ENCODE data around the gene RNF181. TPM values are rescaled to one million over a fixed set of nuclear protein-coding genes. Genes with fewer than 3 reads are reported as not detected.

Gene RNF181
- total RNA-seq, 1 experiment from 2014 or later = 156 TPM

DNA sequence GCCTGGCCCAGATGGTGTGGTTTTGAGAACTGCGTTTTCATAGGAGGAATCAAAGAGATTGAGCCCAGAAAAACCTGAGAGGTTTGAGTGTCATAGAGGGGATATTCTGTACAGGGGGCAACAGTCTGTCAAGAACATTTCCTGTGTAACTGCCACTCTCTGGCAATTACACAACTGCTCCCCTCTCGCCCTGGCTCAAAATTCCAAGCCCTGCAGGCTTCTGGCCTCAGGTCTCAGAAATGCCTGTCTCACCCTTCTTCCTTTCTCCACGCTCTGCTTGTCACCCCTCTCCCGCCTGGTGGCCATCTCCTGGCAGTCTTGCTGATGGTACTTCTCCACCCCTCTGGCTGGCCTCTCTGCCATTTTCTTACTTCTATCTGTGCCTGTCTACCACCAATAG lies 7.3 kb upstream of the RNF181 start:
- BruUV-seq (replicated peaks) = no TSS peak
- Histone ChIP-seq H3K4me3 (ENCODE audit: low read depth in 2 of 2, low read length in 2 of 2) (no peak overlapping the region), H3K27ac (ENCODE audit: low read length) (no peak overlapping the region), H3K4me1 (ENCODE audit: control insufficient read depth, insufficient read depth, low read length) (peaks cover 22% of the 10 kb centered on the region), H3K36me3 (ENCODE audit: control insufficient read depth, insufficient read depth, low read length) (no peaks in the 10 kb centered on the region), H3K9me3 (ENCODE audit: control insufficient read depth, insufficient read depth, low read depth, low read length) (no peaks in the 10 kb centered on the region), H3K27me3 (ENCODE audit: control insufficient read depth, insufficient read depth, low read length) (no peaks in the 10 kb centered on the region)
- TF ChIP-seq TCF7L2 (IDR thresholded peaks at IDR 0.05; ENCODE audit: low read depth, low read length) = no peak
- TF ChIP-seq, protein P1, sequence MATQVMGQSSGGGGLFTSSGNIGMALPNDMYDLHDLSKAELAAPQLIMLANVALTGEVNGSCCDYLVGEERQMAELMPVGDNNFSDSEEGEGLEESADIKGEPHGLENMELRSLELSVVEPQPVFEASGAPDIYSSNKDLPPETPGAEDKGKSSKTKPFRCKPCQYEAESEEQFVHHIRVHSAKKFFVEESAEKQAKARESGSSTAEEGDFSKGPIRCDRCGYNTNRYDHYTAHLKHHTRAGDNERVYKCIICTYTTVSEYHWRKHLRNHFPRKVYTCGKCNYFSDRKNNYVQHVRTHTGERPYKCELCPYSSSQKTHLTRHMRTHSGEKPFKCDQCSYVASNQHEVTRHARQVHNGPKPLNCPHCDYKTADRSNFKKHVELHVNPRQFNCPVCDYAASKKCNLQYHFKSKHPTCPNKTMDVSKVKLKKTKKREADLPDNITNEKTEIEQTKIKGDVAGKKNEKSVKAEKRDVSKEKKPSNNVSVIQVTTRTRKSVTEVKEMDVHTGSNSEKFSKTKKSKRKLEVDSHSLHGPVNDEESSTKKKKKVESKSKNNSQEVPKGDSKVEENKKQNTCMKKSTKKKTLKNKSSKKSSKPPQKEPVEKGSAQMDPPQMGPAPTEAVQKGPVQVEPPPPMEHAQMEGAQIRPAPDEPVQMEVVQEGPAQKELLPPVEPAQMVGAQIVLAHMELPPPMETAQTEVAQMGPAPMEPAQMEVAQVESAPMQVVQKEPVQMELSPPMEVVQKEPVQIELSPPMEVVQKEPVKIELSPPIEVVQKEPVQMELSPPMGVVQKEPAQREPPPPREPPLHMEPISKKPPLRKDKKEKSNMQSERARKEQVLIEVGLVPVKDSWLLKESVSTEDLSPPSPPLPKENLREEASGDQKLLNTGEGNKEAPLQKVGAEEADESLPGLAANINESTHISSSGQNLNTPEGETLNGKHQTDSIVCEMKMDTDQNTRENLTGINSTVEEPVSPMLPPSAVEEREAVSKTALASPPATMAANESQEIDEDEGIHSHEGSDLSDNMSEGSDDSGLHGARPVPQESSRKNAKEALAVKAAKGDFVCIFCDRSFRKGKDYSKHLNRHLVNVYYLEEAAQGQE (IDR thresholded peaks at IDR 0.05; ENCODE audit: insufficient read depth in 1 of 2, low read depth in 2 of 2, low read length in 1 of 2) = no peak
- no peak for TF ChIP-seq POLR2AphosphoS5 (IDR thresholded peaks at IDR 0.05; ENCODE audit: low read depth, low read length)
- TF ChIP-seq, protein P2, sequence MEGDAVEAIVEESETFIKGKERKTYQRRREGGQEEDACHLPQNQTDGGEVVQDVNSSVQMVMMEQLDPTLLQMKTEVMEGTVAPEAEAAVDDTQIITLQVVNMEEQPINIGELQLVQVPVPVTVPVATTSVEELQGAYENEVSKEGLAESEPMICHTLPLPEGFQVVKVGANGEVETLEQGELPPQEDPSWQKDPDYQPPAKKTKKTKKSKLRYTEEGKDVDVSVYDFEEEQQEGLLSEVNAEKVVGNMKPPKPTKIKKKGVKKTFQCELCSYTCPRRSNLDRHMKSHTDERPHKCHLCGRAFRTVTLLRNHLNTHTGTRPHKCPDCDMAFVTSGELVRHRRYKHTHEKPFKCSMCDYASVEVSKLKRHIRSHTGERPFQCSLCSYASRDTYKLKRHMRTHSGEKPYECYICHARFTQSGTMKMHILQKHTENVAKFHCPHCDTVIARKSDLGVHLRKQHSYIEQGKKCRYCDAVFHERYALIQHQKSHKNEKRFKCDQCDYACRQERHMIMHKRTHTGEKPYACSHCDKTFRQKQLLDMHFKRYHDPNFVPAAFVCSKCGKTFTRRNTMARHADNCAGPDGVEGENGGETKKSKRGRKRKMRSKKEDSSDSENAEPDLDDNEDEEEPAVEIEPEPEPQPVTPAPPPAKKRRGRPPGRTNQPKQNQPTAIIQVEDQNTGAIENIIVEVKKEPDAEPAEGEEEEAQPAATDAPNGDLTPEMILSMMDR (IDR thresholded peaks at IDR 0.05) = no peak
- TF ChIP-seq SIN3A (IDR thresholded peaks at IDR 0.05; ENCODE audit: borderline replicate concordance, insufficient read depth, low read depth, low read length) = no peak
- CTCF ChIA-PET = no interaction called here
- POLR2A ChIA-PET = interaction anchor here (0.6 kb wide), 1 partner anchor 21 kb away, joined by 3 read pairs; no protein-coding TSS in a partner anchor
- in situ Hi-C loops (cut with HindIII; ENCODE audit: low pct_unique_long_range_greater_than_20kb, low sequenced_read_pairs) (no loop called here), intact Hi-C loops (cut with micrococcal nuclease; ENCODE audit: unreplicated experiment) (no loop called here)
- no peak for ATAC-seq
- DNase-seq (ENCODE audit: low read depth, low spot score) = no peak

DNA sequence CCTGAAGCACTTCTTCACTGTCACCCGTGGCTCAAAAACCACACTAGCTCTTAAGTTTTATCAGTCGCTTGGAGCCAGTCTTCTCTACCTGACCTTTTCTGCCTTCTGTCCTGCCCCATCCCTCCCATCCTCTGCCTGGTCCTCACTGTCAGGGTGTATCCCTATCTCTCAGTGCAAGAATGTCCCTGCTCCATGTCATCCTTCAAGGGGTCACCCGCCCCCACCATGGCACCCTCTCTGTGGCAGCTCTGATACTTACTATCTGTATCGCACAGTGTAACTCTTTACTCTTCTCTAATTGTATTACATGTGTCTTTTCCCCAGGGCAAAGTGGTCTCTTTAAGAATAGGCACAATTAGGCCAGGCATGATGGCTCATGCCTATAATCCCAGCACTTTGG lies 6.9 kb upstream of the RNF181 start:
- in situ Hi-C loops (cut with HindIII; ENCODE audit: low pct_unique_long_range_greater_than_20kb, low sequenced_read_pairs) (no loop called here), intact Hi-C loops (cut with micrococcal nuclease; ENCODE audit: unreplicated experiment) (no loop called here)
- no peak for TF ChIP-seq TCF7L2 (IDR thresholded peaks at IDR 0.05; ENCODE audit: low read depth, low read length)
- TF ChIP-seq, protein P1 (IDR thresholded peaks at IDR 0.05; ENCODE audit: insufficient read depth in 1 of 2, low read depth in 2 of 2, low read length in 1 of 2) = no peak
- ATAC-seq (no peak), DNase-seq (ENCODE audit: low read depth, low spot score) (no peak)
- CTCF ChIA-PET = no interaction called here
- H3K9me3 ChIP-seq (ENCODE audit: control insufficient read depth, insufficient read depth, low read depth, low read length) = no peaks in the 10 kb centered on the region
- no peak overlapping the region for H3K4me3 ChIP-seq (ENCODE audit: low read depth in 2 of 2, low read length in 2 of 2)
- no peak overlapping the region for H3K27ac ChIP-seq (ENCODE audit: low read length)
- peaks cover 21% of the 10 kb centered on the region for H3K4me1 ChIP-seq (ENCODE audit: control insufficient read depth, insufficient read depth, low read length)
- POLR2A ChIA-PET = interaction anchor here (0.6 kb wide), 1 partner anchor 21 kb away, joined by 3 read pairs; no protein-coding TSS in a partner anchor
- H3K27me3 ChIP-seq (ENCODE audit: control insufficient read depth, insufficient read depth, low read length) = no peaks in the 10 kb centered on the region
- H3K36me3 ChIP-seq (ENCODE audit: control insufficient read depth, insufficient read depth, low read length) = no peaks in the 10 kb centered on the region
- no TSS peak for BruUV-seq (replicated peaks)

Data from Panc1 (cell line).